GM18505 (cell line): ENCODE results near the gene NOM1.

Experiments used
- ATAC-seq: cut with Tn5 transposase; IDR thresholded peaks from one replicate; pipeline ENCODE4 v1.9.1; 2021; ENCODE audit not compliant: unreplicated experiment
- POLR2A ChIP-seq: IDR thresholded peaks from 4 replicates; pipeline ENCODE4 v1.6.1; 2011; ENCODE audit warnings: borderline replicate concordance; ENCODE audit not compliant: insufficient read depth, insufficient read length; ENCODE audit errors: extremely low read depth

NOM1 gene

DNA sequence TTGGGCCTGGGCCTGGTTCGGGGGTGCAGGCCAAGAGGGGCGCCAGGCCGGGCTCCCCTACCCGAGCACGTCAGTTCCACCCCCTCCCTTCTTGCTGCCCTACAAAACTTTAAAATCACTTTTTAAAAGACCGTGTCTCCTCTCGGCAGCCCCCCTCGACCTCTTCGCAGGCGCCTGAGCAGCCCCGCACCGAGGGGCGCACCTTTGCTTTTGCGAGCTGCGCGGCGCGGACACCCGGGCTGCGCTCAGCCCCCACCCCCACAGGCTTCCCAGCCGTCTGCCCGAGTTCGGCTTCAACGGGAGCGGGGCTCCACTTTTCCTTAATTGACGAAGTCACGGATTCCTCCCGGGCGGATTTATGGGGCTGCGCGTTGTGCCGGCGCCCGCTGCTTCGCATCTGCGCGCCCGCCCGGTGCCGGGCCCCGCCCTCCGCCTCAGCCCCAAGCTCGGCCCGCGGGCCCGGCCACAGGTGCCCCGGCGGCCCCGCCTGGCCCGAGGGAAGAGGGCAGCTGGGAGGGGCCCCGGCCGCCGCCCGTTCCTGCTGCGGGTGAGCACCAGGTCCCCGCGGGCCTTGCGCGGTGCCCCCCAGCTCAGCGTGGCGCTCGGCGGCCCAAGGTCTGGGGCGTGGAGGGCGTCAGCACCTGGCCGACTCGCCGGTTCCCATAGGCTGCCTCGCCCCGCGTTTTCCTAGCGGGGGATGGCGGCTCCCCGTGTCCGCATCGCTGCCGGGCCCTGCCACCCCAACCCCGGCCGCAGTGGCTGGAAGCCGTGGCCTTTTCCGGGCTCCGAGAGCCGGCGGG lies 71.8 kb downstream of the NOM1 start:
- ATAC-seq: no peak

DNA sequence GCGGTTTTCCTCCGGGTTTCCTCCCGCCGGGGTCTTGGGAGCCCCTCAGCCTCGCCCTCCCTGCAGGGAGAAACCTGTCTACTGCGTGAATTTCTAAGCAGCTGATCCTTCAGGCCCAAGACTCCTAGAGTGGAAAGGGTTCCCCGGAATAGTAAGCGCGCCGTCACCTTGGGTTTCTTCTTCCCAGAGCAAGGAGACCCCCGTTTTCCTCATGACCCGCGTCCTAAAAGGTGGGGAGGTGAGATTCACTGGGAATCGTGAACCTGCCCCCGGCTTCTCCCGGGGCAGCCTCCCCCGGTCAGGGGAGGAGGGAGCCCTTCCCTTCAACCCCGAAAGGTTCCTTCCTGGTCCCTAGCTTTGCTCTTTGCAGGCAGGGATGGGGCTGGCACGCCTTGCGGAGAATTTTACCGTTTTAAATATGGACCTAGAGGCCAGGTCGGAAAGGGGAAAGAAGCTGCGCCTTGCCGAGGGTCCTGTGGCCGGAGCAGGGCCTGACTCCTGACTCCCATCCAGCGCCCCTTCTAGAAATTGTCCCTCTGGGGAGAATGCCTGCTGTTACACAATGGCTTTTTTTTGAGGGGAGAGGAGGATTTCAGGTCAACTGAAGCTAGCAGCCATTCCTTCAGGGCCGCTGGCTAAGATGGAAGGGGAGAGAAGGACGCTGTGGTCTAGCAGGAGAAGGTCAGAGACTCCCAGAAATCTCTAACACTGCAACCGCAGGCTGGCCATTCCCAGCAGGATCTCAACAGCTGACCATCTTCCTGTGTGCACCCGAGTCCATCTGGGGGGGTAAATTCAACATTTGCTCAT lies 72.6 kb downstream of the NOM1 start:
- ATAC-seq: no peak
- no peak for TF ChIP-seq POLR2A

More for the DNA sequence above, 71.8 kb downstream of the NOM1 start:
- no peak for TF ChIP-seq POLR2A
